Mammary epithelial cell (primary cell): ENCODE measurements around the gene AKAP13.

ENCODE experiments used
- CTCF ChIP-seq, 2 donors: IDR thresholded peaks in 1 of 2; conservative IDR thresholded peaks in 1 of 2; 2 replicates each; pipeline ENCODE4 v1.5.1; 2011 to 2012; ENCODE audit warnings: inconsistent platforms in 2 of 2, low read length in 2 of 2, mild to moderate bottlenecking in 2 of 2, control low read depth in 1 of 2, low read depth in 1 of 2; ENCODE audit not compliant: insufficient read depth in 1 of 2; ENCODE audit errors: extremely low read depth in 1 of 2
- EZH2 ChIP-seq: IDR thresholded peaks from 2 replicates; pipeline ENCODE4 v1.6.1; 2012; ENCODE audit warnings: low read length, inconsistent platforms, borderline replicate concordance

- TF ChIP-seq CTCF (conservative IDR thresholded peaks at IDR 0.05 in 1 of 2, IDR thresholded peaks at IDR 0.05 in 1 of 2; ENCODE audit: extremely low read depth in 1 of 2, insufficient read depth in 1 of 2, low read depth in 1 of 2, low read length in 2 of 2) = no peak
- no peak for TF ChIP-seq EZH2
Observed at GRCh38 chr15:85768595-85769168, 388.3 kb downstream of the AKAP13 start.
